Activated naive CD4-positive, alpha-beta T cell treated with anti-CD3 and anti-CD28 coated beads, Interleukin-2, amount 50 U/mL, for 24 hours (primary cell): ENCODE measurements around the gene TRMU.

ENCODE experiments used
- H3K27ac Mint-ChIP-seq: one replicate; pipeline ENCODE4 v1.8.0; 2021; ENCODE audit warnings: mild to moderate bottlenecking, mixed read lengths
- H3K27me3 Mint-ChIP-seq: one replicate; pipeline ENCODE4 v1.8.0; 2021; ENCODE audit warnings: mixed read lengths
- H3K36me3 Mint-ChIP-seq: one replicate; pipeline ENCODE4 v1.8.0; 2021; ENCODE audit warnings: mixed read lengths
- H3K4me1 Mint-ChIP-seq: one replicate; pipeline ENCODE4 v1.8.0; 2021; ENCODE audit warnings: mixed read lengths
- H3K4me3 Mint-ChIP-seq: one replicate; pipeline ENCODE4 v1.8.0; 2021; ENCODE audit warnings: mild to moderate bottlenecking, mixed read lengths
- H3K9me3 Mint-ChIP-seq: one replicate; pipeline ENCODE4 v1.8.0; 2021; ENCODE audit warnings: mixed read lengths

Gene TRMU

DNA sequence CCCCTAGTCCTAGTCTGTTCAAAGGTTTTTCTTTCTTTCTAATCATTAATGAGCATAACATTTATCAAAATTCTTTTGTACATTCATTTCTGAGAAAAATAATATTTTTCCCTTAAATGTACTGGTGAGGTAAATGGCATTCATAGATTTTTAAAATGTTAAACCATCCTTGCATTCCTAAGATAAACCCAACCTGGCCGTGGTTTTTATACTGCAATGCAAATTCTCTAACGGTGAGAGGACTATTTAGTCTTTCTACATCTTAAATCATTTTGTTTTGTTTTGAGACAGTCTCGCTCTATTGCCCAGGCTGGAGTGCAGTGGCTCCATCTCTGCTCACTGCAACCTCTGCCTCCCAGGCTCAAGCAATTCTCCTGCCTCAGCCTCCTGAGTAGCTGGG lies 40.6 kb downstream of the TRMU start:
- Mint-ChIP-seq H3K9me3 (peaks cover 6% of the 10 kb centered on the region), H3K27me3 (no peaks in the 10 kb centered on the region), H3K4me3 (no peak overlapping the region), H3K36me3 (peaks cover 3% of the 10 kb centered on the region), H3K27ac (no peak overlapping the region), H3K4me1 (peaks cover 24% of the 10 kb centered on the region)

DNA sequence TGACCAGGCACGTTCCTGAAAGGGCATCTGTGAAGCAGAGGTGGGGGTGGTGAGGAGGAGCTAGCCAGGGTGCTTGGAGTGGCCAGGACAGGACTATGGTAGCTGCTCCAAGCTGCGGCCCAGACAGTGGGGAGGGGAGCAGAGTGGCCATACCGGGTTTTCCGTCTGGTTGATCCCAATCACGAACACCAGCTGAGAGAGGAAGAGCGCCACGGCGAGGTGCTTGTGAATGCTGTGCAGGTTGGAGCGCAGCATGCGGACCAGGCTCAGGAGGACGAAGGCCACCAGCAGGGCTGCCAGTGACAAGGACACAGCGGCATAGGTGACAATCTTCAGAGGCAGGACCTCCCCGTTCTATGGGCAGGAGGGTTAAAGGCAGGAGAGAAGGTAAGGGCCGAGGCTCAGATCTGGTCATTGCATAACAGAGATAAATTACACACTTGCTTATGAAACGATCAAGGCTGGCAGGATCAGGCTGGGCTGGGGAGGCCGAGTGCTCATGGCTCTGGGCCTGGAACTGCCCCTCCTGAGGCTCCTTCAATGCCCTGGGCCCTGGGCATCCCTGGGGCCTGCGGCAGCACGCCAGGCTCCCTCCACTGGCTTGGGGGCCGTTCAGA lies 41.5 kb downstream of the TRMU start:
- Mint-ChIP-seq H3K4me3 (no peak overlapping the region), H3K27me3 (no peaks in the 10 kb centered on the region), H3K27ac (no peak overlapping the region), H3K9me3 (peaks cover 6% of the 10 kb centered on the region), H3K4me1 (peaks cover 18% of the 10 kb centered on the region), H3K36me3 (peaks cover 3% of the 10 kb centered on the region)

DNA sequence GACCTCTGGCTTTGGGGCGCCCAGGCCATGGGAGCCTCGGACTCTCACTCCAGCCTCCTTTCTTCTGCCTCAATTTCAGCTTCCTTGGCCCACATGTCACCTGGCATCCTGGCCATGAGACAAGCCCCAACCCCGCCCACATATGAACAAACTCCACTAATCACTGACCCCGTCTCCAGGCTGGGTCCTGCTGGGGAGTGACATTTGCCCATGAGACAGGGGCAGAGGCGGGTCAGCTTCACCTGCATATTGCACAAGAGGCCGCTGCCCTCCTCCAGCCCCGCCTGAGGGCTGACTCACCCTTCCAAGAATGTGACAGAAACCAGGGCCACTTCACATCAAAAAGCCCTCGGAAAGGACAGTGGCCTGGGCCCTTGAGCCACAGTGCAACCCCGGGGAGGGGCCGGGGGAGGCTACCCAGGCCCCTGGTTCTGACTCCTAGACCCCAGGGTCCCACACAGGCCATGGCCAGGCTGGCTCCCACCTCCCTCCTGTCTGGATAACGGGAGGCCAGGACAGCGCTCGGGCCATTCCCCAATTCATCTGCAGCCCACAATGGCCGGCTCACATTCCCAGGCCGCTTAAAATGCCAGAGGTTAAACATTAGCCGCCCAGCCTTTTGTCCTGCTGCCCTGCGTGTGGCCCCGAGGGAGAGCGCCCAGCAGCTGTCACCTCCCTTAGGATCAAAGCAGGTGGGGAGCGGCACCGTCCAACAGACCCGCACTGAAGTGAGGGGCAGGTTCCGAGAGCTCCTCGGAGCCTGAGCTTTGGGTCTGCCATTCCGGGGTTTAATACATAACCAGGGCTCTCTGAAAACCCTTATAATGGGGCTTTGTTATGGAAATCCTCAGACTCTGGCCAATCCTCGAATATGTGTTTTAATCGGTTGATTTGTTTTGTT lies 42.3 kb downstream of the TRMU start:
- no peaks in the 10 kb centered on the region for H3K27me3 Mint-ChIP-seq
- H3K27ac Mint-ChIP-seq: no peak overlapping the region
- H3K4me1 Mint-ChIP-seq: peaks cover 14% of the 10 kb centered on the region
- H3K4me3 Mint-ChIP-seq: no peak overlapping the region
- peaks cover 6% of the 10 kb centered on the region for H3K9me3 Mint-ChIP-seq
- peaks cover 3% of the 10 kb centered on the region for H3K36me3 Mint-ChIP-seq

DNA sequence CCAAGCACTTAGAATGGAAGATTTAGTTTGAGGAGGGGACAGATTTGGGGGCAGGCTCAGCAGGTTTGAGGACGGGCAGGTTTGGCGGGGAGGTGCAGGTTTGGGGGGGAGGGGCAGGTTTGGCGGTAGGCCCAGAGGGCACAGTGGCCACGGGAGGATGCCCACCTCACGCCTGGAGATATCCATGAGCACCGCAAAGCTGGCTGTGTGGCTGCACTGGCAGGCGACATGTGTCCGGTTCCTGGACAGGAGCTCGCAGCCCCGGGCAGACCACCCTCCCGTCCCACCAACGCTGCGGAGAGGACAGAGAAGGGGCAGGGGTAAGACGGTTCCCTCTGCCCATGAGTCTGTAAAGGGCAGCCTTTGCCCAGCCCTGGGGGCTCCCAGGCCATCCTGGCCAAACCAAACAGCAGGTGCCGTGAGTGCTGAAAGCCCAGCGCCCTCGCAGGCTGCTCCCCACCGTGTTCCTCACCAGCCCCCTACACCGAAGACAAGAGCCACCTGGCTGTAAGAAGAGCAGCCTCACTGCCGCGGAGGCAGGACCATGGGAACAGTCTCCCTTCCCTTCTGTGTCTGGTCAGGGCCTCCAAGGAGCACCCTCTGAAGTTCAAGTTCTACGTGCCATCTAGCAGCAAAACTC lies 43.0 kb downstream of the TRMU start:
- Mint-ChIP-seq H3K4me3 (no peak overlapping the region), H3K4me1 (peaks cover 10% of the 10 kb centered on the region), H3K27ac (no peak overlapping the region), H3K27me3 (no peaks in the 10 kb centered on the region), H3K36me3 (peaks cover 3% of the 10 kb centered on the region), H3K9me3 (peaks cover 6% of the 10 kb centered on the region)

DNA sequence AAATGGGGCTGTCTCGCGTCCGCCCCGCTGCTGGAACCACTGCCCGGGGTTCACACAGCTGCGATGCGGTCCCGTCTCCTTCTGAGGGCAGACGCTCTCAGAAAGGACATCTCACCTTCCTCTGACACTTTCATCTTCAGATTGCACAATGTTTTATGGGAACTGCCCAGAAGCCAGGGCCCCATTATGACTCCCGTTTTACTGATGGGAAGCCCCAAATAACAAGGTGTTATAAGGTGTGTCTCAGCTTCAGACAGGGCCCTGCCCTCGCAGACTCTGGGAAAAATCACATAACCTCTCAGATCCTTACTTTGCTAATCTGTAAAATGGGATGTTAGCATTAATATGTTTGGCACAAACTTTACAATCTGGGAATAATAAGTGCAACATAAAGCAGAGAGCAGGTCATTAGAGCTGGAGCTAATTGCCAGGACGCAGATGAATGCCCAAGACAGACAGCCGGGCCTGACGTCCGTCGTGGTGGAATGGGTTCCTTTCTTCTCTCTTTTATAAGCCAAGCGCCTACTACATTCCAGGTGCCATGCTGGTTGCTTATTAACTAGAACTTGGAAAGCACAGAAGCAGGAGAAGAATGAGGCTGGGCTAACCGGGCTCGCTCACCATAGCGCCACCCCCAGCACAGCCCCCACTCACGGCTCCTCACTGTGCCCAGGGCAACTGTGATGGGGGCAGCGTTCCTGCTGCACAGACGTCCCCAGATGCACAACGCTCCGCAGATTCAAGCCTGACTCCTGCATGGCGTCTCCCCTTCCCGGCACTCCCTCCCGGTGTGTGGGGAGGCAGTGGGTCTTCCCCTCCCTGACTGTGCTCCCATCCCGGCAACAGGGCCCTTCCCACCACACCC lies 43.8 kb downstream of the TRMU start:
- H3K9me3 Mint-ChIP-seq: peaks cover 6% of the 10 kb centered on the region
- no peak overlapping the region for H3K27ac Mint-ChIP-seq
- H3K36me3 Mint-ChIP-seq: peaks cover 3% of the 10 kb centered on the region
- no peaks in the 10 kb centered on the region for H3K27me3 Mint-ChIP-seq
- no peak overlapping the region for H3K4me3 Mint-ChIP-seq
- H3K4me1 Mint-ChIP-seq: peaks cover 2% of the 10 kb centered on the region

DNA sequence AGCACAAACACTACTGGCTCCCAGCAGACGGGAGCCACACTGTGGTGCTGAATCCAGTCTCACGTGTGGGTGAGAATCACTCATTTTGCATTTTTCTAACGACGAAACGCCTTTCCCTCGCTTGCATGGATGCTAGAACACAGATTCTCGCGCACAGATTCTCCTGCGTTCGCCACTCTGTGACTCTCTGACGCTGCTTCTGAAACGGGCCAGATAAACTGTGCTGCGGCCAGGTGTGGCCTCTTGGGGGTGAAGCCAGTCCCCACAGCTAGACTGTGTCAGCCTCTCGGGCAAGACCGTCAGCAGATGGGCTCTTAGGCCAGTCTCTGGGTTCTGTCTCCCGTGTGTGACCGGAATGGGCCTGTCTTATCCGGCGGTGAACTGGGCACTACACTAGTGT lies 44.6 kb downstream of the TRMU start:
- no peaks in the 10 kb centered on the region for H3K27me3 Mint-ChIP-seq
- peaks cover 3% of the 10 kb centered on the region for H3K36me3 Mint-ChIP-seq
- H3K9me3 Mint-ChIP-seq: peaks cover 6% of the 10 kb centered on the region
- H3K4me3 Mint-ChIP-seq: no peak overlapping the region
- peak overlapping the region; percentile 12 for H3K27ac Mint-ChIP-seq
- no peaks in the 10 kb centered on the region for H3K4me1 Mint-ChIP-seq

DNA sequence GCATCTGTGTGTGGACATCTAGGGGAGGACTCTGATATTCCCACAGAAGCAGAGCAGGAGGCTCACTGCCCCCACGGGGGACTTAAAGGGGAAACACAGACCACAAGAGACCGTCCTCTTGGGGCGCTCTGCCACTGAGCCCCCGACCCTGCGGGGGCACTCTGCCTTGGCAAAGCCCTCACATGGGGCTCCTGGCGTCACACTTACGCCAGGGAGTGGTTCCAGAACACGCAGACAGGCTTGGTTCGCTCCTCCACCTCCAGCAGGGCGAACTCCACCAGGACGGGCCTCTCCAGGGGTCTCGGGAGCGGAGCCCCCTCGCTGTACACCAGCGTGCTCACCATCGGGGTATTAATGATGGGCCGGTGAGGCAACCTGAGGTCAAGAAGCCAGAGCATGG lies 45.1 kb downstream of the TRMU start:
- H3K27me3 Mint-ChIP-seq: no peaks in the 10 kb centered on the region

DNA sequence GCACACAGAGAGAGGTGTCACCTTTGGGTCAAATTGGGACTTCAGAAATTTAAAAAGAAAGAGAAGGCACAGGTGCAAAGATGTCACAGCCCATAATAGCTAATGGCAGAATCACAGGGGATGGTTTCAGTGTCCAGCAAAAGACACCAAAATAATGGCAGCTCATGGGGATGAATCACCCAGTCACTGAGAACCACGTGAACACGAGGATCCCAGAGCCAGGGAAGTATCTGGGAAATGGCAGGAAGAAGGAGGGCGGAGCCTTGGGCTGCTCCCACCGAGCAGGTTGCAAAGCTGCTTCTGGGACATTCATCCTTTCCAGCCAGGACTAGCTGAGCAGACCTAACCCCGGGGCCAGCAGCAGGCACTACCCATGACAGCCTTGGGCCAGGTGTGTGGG lies 45.6 kb downstream of the TRMU start:
- Mint-ChIP-seq H3K4me3 (no peak overlapping the region), H3K27me3 (no peaks in the 10 kb centered on the region), H3K9me3 (peaks cover under 1% of the 10 kb centered on the region), H3K4me1 (no peaks in the 10 kb centered on the region), H3K36me3 (no peaks in the 10 kb centered on the region), H3K27ac (no peak overlapping the region)

More for the DNA sequence above, 45.1 kb downstream of the TRMU start:
- Mint-ChIP-seq H3K4me1 (no peaks in the 10 kb centered on the region), H3K4me3 (no peak overlapping the region), H3K36me3 (peaks cover 3% of the 10 kb centered on the region), H3K27ac (no peak overlapping the region), H3K9me3 (peaks cover 6% of the 10 kb centered on the region)

DNA sequence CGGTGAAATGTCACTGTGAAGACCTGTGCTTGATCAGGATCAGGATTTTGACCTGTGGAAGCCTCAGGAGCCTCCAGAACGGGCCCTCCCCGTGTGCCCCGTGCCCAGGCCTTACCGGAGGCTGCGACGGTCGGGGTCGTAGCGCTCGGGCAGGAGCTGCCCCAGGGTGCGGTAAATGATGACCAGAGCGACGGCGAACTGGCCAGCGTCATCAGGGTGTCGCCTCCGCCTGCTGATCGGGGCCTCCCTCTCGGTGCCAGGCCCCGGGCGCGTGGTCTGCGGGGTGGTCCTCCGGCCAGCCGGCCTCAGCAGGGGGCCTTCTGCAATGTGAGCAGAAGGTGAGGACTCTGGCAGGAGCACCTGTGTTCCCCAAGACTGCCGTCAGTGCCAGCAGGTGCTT lies 46.2 kb downstream of the TRMU start:
- Mint-ChIP-seq H3K27ac (no peak overlapping the region), H3K36me3 (no peaks in the 10 kb centered on the region), H3K4me3 (no peak overlapping the region), H3K9me3 (no peaks in the 10 kb centered on the region), H3K4me1 (no peaks in the 10 kb centered on the region), H3K27me3 (no peaks in the 10 kb centered on the region)

DNA sequence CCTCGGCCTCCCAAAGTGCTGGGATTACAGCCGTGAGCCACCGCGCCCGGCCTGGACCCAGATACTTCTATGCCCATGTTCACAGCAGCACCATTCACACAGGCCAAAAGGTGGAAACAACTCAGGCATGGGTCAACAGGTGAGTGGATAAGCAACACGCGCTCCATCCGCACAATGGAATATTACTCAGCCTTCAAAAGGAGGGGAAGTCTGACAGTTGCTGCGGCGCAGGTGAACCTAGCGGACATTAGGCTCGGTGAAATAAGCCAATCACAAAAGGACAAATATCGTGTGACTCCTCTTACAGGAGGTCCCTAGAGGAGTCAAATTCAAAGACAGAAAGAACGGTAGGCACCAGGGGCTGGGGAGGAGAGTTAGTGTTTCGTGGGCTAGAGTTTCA lies 47.0 kb downstream of the TRMU start:
- H3K4me1 Mint-ChIP-seq: no peaks in the 10 kb centered on the region
- H3K27ac Mint-ChIP-seq: no peak overlapping the region
- H3K4me3 Mint-ChIP-seq: no peak overlapping the region
- no peaks in the 10 kb centered on the region for H3K36me3 Mint-ChIP-seq
- no peaks in the 10 kb centered on the region for H3K27me3 Mint-ChIP-seq
- no peaks in the 10 kb centered on the region for H3K9me3 Mint-ChIP-seq

DNA sequence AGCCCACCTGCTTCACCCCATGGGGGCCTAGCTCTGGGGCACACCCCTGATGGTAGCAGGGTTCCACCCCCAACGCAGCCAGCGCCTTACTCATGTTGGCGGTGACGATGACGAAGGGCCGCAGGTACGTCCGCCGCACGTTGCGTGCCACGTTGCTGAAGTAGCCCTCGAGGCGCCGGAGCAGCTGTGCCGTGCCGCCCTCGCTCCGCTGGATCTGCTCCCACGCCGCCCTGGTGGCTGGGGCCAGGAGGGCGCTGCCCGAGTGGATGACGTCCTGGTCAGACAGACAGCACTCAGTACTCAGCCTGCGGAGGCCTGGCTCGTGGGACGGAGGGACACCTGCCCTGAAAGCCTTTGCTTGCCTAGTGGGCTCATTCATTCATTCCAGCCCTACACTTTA lies 50.8 kb downstream of the TRMU start:
- Mint-ChIP-seq H3K4me3 (no peak overlapping the region), H3K4me1 (no peaks in the 10 kb centered on the region), H3K36me3 (no peaks in the 10 kb centered on the region), H3K27me3 (no peaks in the 10 kb centered on the region), H3K27ac (peak overlapping the region; percentile 8), H3K9me3 (no peaks in the 10 kb centered on the region)

DNA sequence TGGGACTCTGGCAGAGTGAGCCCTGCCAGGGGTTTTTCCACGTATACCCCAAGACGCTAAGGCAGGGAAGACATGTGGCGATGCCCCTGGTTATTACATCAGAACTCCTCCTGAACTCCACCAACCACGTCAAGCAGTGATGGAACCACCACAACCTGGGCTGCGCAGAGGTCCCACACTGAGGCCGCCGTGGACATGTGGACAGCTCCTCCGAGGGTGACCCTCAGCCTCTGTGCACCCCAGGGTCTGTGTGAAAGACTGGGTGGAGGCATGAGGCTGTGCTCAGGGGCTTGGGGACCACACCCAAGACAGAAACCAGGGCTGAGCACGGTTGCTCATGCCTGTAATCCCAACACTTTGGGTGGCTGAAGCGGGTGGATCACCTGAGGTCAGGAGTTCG lies 52.2 kb downstream of the TRMU start:
- Mint-ChIP-seq H3K27ac (no peak overlapping the region), H3K4me1 (no peaks in the 10 kb centered on the region), H3K27me3 (no peaks in the 10 kb centered on the region), H3K36me3 (no peaks in the 10 kb centered on the region), H3K4me3 (no peak overlapping the region), H3K9me3 (no peaks in the 10 kb centered on the region)

DNA sequence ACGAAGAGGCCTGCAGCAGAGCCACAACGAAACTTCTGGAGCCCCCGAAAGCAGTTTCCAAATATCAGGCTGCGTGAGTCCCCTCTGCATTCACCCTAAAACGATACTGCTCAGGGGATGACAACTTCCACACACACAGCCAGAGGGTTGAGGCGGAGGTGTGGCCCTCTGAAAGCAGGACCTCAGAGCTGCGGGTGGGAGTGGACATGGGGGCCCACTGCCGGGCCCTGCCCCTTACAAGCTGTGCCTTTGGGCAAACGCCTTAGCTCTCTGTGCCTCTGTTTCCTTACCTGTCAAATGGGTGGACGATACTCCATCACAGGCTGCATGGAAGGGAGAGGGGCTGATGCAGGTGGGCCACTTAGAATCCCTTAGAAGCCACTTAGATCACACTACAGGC lies 53.1 kb downstream of the TRMU start:
- no peaks in the 10 kb centered on the region for H3K36me3 Mint-ChIP-seq
- no peak overlapping the region for H3K27ac Mint-ChIP-seq
- peaks cover under 1% of the 10 kb centered on the region for H3K4me1 Mint-ChIP-seq
- H3K4me3 Mint-ChIP-seq: no peak overlapping the region
- no peaks in the 10 kb centered on the region for H3K27me3 Mint-ChIP-seq
- H3K9me3 Mint-ChIP-seq: no peaks in the 10 kb centered on the region

DNA sequence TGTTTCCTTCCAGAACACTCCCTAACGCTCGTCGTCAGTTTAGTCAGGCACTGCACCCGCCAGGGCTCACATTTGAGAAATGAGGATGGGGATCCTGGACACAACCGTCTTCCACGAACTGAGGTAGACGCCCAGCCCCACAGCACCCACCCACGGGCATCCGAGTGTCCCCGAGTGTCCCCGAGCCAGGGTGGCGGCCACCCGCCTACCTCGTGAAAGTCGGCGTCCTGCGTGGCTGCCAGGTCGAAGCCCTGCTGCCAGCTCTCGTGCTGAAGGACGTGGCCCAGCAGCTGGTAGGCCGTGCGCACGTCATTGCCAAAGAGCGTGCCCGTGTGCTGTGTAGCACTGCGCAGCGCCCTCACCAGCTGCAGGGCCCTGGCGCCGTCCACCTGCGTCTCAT lies 53.6 kb downstream of the TRMU start:
- Mint-ChIP-seq H3K36me3 (no peaks in the 10 kb centered on the region), H3K27me3 (no peaks in the 10 kb centered on the region), H3K9me3 (no peaks in the 10 kb centered on the region), H3K27ac (no peak overlapping the region), H3K4me3 (no peak overlapping the region), H3K4me1 (peaks cover 5% of the 10 kb centered on the region)

DNA sequence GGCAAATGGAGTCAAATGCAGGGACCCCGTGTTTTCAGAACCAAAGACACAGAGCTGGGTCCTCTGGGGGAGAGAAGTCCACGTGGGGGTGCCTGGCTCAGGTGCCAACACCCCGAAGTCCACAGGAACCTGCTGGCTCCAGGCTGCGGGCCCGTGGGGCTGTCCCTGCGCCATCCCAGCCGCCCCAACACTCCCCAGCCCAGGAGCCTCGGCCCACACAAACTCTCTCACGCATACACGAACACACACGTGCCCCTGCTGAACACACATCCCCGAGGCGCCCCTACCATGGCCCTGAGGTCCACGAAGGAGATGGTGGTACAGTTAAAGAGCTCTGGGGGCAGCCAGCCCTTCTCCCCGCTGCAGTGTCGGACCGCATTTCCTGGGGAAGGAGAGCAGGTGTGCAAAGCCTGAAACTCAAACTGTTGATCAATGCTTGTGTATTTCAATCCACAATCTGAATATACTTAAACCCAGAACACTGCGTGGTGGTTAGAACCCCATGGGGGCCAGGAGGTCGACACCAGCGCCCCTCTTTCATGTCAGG lies 54.7 kb downstream of the TRMU start:
- H3K9me3 Mint-ChIP-seq: no peaks in the 10 kb centered on the region
- H3K27ac Mint-ChIP-seq: no peak overlapping the region
- H3K36me3 Mint-ChIP-seq: no peaks in the 10 kb centered on the region
- peaks cover 5% of the 10 kb centered on the region for H3K4me1 Mint-ChIP-seq
- no peak overlapping the region for H3K4me3 Mint-ChIP-seq
- no peaks in the 10 kb centered on the region for H3K27me3 Mint-ChIP-seq
